H1 (cell line): Measurements from ENCODE around the gene FBXO2. TPM values are rescaled to one million over a fixed set of nuclear protein-coding genes. Genes with fewer than 3 reads are reported as not detected.

ENCODE experiments used
- CBX5 ChIP-seq: fragments of 300-800, 300-1000 bp; sonication (generic); IDR thresholded peaks from 2 replicates; pipeline ENCODE4 v1.7.1; 2016; ENCODE audit warnings: antibody characterized with exemption, low read length, low read depth
- CEBPB ChIP-seq: IDR thresholded peaks from 2 replicates; pipeline ENCODE4 v1.6.1; 2012; ENCODE audit warnings: low read depth, low read length
- HDAC6 ChIP-seq: IDR thresholded peaks from one replicate; pipeline ENCODE4 v1.7.1; 2012; ENCODE audit warnings: low read depth, mild to moderate bottlenecking, inconsistent platforms, low read length, moderate library complexity
- JUND ChIP-seq: IDR thresholded peaks from 2 replicates; pipeline ENCODE4 v1.6.1; 2011; ENCODE audit warnings: mild to moderate bottlenecking, improper control_type of control experiment, low read length
- SIRT6 ChIP-seq: IDR thresholded peaks from one replicate; pipeline ENCODE4 v1.7.1; 2012; ENCODE audit warnings: low read length, inconsistent platforms
- polyA plus RNA-seq, 7 experiments: library from polyadenylated mRNA; depleted of rRNA in 3 of 7; stranded (reverse) in 5 of 7; unstranded in 2 of 7; fragments of >200 nt in 5 of 7; fragments of 200-250 nt in 2 of 7; gene quantifications; 1 replicate in 5 of 7; 2 replicates in 1 of 7; 4 replicates in 1 of 7; pipeline versions ENCODE4 v1.2.1 to v1.2.3, GENCODE V29; 2011 to 2013; ENCODE audit warnings: missing spikeins in 2 of 7, mixed read lengths in 2 of 7
- total RNA-seq: library from RNA; stranded (reverse); fragmentation: NEBNext Ultra II Directional; extraction: Animal tissue kit (Norgen Biotek cat#: 25700); gene quantifications from 2 replicates; pipeline ENCODE4 v1.2.1, GENCODE V29; 2021

FBXO2 gene
- total and polyA plus RNA-seq, 2 of the 8 experiments (the other 6 are each of a cell fraction or from before 2014, with no cell fraction given): 51.3 to 57.9 TPM

DNA sequence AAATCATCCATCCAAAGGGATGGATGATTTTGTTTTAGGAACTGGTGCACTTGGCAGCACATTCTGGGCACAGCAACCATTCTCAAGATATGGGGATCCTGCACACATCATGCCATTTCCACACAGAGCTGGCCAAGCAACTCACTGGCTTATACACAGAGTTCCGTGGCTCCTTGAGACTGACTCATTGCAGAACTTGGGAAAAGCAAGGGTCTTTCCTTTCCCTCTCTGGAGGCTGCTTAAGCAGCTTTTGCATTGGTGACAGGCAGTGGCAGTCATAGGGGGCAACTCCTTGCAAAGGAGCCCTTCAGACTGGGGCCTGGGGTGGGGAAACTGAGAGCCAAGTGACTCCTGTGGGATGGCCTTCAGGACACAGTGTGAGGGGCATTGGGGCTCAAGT lies 28.6 kb upstream of the FBXO2 start (continued):
- TF ChIP-seq HDAC6 (no peak), CEBPB (no peak), CBX5 (no peak), SIRT6 (no peak), JUND (no peak)
- TF ChIP-seq, all 59 proteins: peak for 0
